ENCODE data around the gene ME3. TPM values are rescaled to one million over a fixed set of nuclear protein-coding genes. Genes with fewer than 3 reads are reported as not detected.

ME3 gene
- total RNA-seq, 4 donors from 2014 or later: 1.9 to 18.3 (median 5.6) TPM

- intact Hi-C loops (cut with DNase I): no loop called here
- H3K27ac ChIP-seq: peak overlapping the region in 1 of 4 donors; percentile 0
These were observed 3.5 kb downstream of the ME3 start for GRCh38 chr11:86668929-86669328.

GRCh38 chr11:86666193-86666592, 6.2 kb downstream of the ME3 start:
- no peak for TF ChIP-seq POLR2A (IDR thresholded peaks at IDR 0.05)
- TF ChIP-seq, protein P1, sequence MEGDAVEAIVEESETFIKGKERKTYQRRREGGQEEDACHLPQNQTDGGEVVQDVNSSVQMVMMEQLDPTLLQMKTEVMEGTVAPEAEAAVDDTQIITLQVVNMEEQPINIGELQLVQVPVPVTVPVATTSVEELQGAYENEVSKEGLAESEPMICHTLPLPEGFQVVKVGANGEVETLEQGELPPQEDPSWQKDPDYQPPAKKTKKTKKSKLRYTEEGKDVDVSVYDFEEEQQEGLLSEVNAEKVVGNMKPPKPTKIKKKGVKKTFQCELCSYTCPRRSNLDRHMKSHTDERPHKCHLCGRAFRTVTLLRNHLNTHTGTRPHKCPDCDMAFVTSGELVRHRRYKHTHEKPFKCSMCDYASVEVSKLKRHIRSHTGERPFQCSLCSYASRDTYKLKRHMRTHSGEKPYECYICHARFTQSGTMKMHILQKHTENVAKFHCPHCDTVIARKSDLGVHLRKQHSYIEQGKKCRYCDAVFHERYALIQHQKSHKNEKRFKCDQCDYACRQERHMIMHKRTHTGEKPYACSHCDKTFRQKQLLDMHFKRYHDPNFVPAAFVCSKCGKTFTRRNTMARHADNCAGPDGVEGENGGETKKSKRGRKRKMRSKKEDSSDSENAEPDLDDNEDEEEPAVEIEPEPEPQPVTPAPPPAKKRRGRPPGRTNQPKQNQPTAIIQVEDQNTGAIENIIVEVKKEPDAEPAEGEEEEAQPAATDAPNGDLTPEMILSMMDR (IDR thresholded peaks at IDR 0.05): no peak
- H3K4me1 ChIP-seq: peaks cover 0 to 23% (median 4%) of the 10 kb centered on the region in 3 donors
- H3K4me3 ChIP-seq: no peak overlapping the region
- no peak overlapping the region for H3K27ac ChIP-seq
- peaks cover 0 to 20% (median 0%) of the 10 kb centered on the region in 4 donors for H3K27me3 ChIP-seq
- DNase-seq: no peak
- intact Hi-C loops (cut with DNase I): no loop called here
- no peaks in the 10 kb centered on the region for H3K9me3 ChIP-seq
- H3K36me3 ChIP-seq: no peaks in the 10 kb centered on the region
- 25 to 38% methylated on average over 1 of the region's 1 CpG for WGBS, 2 donors

More at GRCh38 chr11:86668929-86669328, 3.5 kb downstream of the ME3 start:
- no peak overlapping the region for H3K4me3 ChIP-seq
- DNase-seq: no peak
- peaks cover 0 to 11% (median 0%) of the 10 kb centered on the region in 4 donors for H3K27me3 ChIP-seq
- H3K4me1 ChIP-seq: peaks cover 0 to 49% (median 4%) of the 10 kb centered on the region in 3 donors
- H3K9me3 ChIP-seq: no peaks in the 10 kb centered on the region
- TF ChIP-seq, protein P1 (IDR thresholded peaks at IDR 0.05): no peak
- no peaks in the 10 kb centered on the region for H3K36me3 ChIP-seq

- TF ChIP-seq, protein P1 (IDR thresholded peaks at IDR 0.05): no peak
- TF ChIP-seq POLR2A (IDR thresholded peaks at IDR 0.05): no peak
- no peak for DNase-seq
- H3K4me3 ChIP-seq: no peak overlapping the region
- H3K9me3 ChIP-seq: no peaks in the 10 kb centered on the region
- intact Hi-C loops (cut with DNase I): no loop called here
- H3K27me3 ChIP-seq: peaks cover 0 to 25% (median 0%) of the 10 kb centered on the region in 4 donors
- H3K4me1 ChIP-seq: peaks cover 0 to 13% (median under 1%) of the 10 kb centered on the region in 3 donors
- H3K27ac ChIP-seq: no peak overlapping the region
- 70 to 77% methylated on average over 3 of the region's 3 CpGs for WGBS, 2 donors
- no peaks in the 10 kb centered on the region for H3K36me3 ChIP-seq
These were observed 7.5 kb downstream of the ME3 start for GRCh38 chr11:86664930-86665329.

DNA sequence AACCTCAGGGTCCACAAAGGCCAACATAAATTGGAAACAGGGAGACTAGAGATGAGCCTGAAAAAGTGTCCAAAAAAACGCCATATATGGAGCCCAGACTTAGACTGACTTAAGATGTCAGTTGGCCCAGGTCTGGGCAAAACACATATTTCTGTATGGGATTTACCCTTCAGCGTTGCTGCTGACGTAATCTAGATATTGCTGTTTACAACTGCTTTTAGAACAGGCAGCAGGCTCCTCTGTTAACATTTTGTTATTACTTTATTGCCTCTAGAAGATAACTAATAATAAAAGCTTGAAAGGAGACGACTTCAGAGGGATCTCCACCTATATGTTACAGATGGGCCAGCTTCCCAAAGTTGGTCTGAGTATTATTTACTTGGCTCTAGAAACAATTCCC, 8.7 kb downstream of the ME3 start:
- Histone ChIP-seq H3K4me1 (peaks cover 0 to 5% (median 0%) of the 10 kb centered on the region in 3 donors), H3K36me3 (no peaks in the 10 kb centered on the region), H3K27ac (no peak overlapping the region), H3K9me3 (no peaks in the 10 kb centered on the region), H3K4me3 (no peak overlapping the region), H3K27me3 (peaks cover 0 to 33% (median 0%) of the 10 kb centered on the region in 4 donors)
- 66 to 75% methylated on average over 4 of the region's 4 CpGs for WGBS, 2 donors
- no peak for DNase-seq
- intact Hi-C loops (cut with DNase I): no loop called here
- TF ChIP-seq, protein P1 (IDR thresholded peaks at IDR 0.05): no peak
- no peak for TF ChIP-seq POLR2A (IDR thresholded peaks at IDR 0.05)

DNA sequence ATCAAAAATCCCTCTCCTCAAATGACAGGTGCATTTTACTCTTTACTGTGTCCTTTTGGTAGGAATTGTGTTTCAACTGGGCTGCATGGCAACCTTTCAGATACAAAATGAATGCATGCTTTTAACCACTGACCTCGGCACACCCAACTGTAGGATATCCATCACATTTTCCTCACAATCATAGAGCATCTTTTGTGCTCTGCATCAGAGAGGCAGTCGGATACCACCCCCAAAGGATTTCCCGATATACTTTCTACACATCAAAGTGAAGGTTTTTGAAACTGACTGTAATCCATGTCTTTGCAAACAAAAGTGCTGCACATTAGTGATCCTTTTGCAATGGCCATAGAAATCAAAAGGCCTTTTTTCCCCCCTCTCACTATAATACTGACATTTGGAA, 9.1 kb downstream of the ME3 start:
- Histone ChIP-seq H3K4me1 (peaks cover 0 to 5% (median 0%) of the 10 kb centered on the region in 3 donors), H3K27ac (no peak overlapping the region), H3K36me3 (no peaks in the 10 kb centered on the region), H3K27me3 (peaks cover 0 to 38% (median 0%) of the 10 kb centered on the region in 4 donors), H3K4me3 (no peak overlapping the region), H3K9me3 (no peaks in the 10 kb centered on the region)
- DNase-seq: no peak
- no peak for TF ChIP-seq POLR2A (IDR thresholded peaks at IDR 0.05)
- TF ChIP-seq, protein P1 (IDR thresholded peaks at IDR 0.05): no peak
- 71 to 81% methylated on average over 3 of the region's 3 CpGs for whole genome bisulfite sequencing, 2 donors
- intact Hi-C loops (cut with DNase I): no loop called here
